Kidney (tissue), 14 donors: ENCODE results near the gene STX3. TPM values are rescaled to one million over a fixed set of nuclear protein-coding genes. Genes with fewer than 3 reads are reported as not detected.

ENCODE experiments used
- DNase-seq, 5 donors: peaks; one replicate each; pipeline ENCODE4 v3.0.0-alpha.2; 2013 to 2020
- FAIRE-seq: peaks from 2 replicates; lab custom pipeline; 2012; peaks lifted over from hg19 to GRCh38; lab: Jason Lieb, UNC
- H3K27ac ChIP-seq, 2 donors: one replicate each; pipeline ENCODE4 v1.7.0; 2013; ENCODE audit warnings: low read depth in 2 of 2, low read length in 2 of 2, inconsistent platforms in 1 of 2
- H3K27me3 ChIP-seq: one replicate; pipeline ENCODE4 v1.7.1; 2013; ENCODE audit warnings: low read length, inconsistent platforms; ENCODE audit not compliant: control insufficient read depth, insufficient read depth
- H3K36me3 ChIP-seq, 3 donors: one replicate each; pipeline versions ENCODE4 v1.7.0 to v1.7.1; 2013; ENCODE audit warnings: low read length in 3 of 3, control low read depth in 1 of 3, inconsistent platforms in 1 of 3; ENCODE audit not compliant: insufficient read depth in 3 of 3, control insufficient read depth in 2 of 3
- H3K4me1 ChIP-seq, 3 donors: one replicate each; pipeline versions ENCODE4 v1.7.0 to v1.7.1; 2013; ENCODE audit warnings: low read length in 3 of 3, inconsistent platforms in 1 of 3, low read depth in 1 of 3; ENCODE audit not compliant: control insufficient read depth in 2 of 3, insufficient read depth in 2 of 3
- H3K4me3 ChIP-seq, 3 donors: one replicate each; pipeline versions ENCODE4 v1.7.0 to v1.8.1; 2013; ENCODE audit warnings: low read length in 3 of 3, control low read depth in 1 of 3, inconsistent platforms in 1 of 3
- H3K9ac ChIP-seq, 3 donors: one replicate each; pipeline versions ENCODE4 v1.7.0 to v1.7.1; 2013; ENCODE audit warnings: low read length in 3 of 3, control low read depth in 1 of 3, inconsistent platforms in 1 of 3
- H3K9me3 ChIP-seq, 3 donors: one replicate each; pipeline versions ENCODE4 v1.7.0 to v1.7.1; 2013; ENCODE audit warnings: low read length in 3 of 3, control low read depth in 1 of 3, inconsistent platforms in 1 of 3; ENCODE audit not compliant: control insufficient read depth in 2 of 3, insufficient read depth in 1 of 3
- intact Hi-C: fragments of 100-400 bp; cut with DNase I; formaldehyde crosslinking; loops from one replicate; pipeline ENCODE4 v1.11.1; 2022
- polyA plus RNA-seq: library from polyadenylated mRNA; stranded (reverse); fragments of 350-450 nt; fragmentation: Illumina TruSeq; extraction: RNeasy Lipid Tissue Mini Kit (QIAGEN cat#74804); gene quantifications from one replicate; pipeline ENCODE4 v1.2.3, GENCODE V29; 2014; ENCODE audit warnings: low read depth, low replicate concordance; ENCODE audit not compliant: insufficient read depth
- total RNA-seq: library from RNA; stranded (reverse); fragmentation: NEBNext Ultra II Directional; extraction: Animal tissue kit (Norgen Biotek cat#: 25700); gene quantifications from one replicate; pipeline ENCODE4 v1.2.1, GENCODE V29; 2021
- TF ChIP-seq, protein P1 (sequence below): IDR thresholded peaks from 3 replicates; pipeline ENCODE4 v1.5.1; 2012; ENCODE audit warnings: mild to moderate bottlenecking, moderate library complexity, borderline replicate concordance; ENCODE audit not compliant: insufficient read depth; ENCODE audit errors: extremely low read depth
- donor health status: control.
- donor health status: control.
- donor health status: control.
- donor health status: control.
- donor health status: control.
- donor health status: DM: yes; HTN: yes; CAD: no.
- donor health status: Normal renal cell carcinoma (clear cell type).

The STX3 gene
- total and polyA plus RNA-seq, 2 donors from 2014 or later: 43.2 to 57.2 TPM

DNA sequence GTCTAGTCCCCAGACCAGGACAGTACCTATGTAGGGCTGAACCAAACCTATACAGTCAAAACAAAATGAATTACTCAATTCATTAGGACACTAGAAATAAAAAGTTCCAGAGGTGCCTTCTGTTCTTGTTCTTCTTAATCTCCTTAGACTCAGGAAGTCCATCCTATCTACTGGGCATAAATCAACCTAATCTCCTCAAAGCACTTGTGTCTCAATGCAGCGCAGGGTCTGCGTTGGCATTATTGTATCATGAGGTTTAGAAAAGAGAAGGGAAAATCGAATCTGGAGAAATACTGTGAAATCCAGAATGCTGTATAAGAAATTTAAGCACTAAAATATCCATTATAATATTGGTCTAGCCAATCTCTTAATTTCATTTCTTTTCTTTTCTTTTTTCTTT lies 39.1 kb upstream of the STX3 start:
- Histone ChIP-seq H3K27me3 (no peaks in the 10 kb centered on the region), H3K36me3 (no peaks in the 10 kb centered on the region), H3K4me1 (no peaks in the 10 kb centered on the region), H3K27ac (no peak overlapping the region), H3K9me3 (no peaks in the 10 kb centered on the region), H3K9ac (no peak overlapping the region), H3K4me3 (no peak overlapping the region)
- FAIRE-seq (no peak), DNase-seq (no peak)
- intact Hi-C loops: no loop called here
- TF ChIP-seq, protein P1, sequence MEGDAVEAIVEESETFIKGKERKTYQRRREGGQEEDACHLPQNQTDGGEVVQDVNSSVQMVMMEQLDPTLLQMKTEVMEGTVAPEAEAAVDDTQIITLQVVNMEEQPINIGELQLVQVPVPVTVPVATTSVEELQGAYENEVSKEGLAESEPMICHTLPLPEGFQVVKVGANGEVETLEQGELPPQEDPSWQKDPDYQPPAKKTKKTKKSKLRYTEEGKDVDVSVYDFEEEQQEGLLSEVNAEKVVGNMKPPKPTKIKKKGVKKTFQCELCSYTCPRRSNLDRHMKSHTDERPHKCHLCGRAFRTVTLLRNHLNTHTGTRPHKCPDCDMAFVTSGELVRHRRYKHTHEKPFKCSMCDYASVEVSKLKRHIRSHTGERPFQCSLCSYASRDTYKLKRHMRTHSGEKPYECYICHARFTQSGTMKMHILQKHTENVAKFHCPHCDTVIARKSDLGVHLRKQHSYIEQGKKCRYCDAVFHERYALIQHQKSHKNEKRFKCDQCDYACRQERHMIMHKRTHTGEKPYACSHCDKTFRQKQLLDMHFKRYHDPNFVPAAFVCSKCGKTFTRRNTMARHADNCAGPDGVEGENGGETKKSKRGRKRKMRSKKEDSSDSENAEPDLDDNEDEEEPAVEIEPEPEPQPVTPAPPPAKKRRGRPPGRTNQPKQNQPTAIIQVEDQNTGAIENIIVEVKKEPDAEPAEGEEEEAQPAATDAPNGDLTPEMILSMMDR: no peak

DNA sequence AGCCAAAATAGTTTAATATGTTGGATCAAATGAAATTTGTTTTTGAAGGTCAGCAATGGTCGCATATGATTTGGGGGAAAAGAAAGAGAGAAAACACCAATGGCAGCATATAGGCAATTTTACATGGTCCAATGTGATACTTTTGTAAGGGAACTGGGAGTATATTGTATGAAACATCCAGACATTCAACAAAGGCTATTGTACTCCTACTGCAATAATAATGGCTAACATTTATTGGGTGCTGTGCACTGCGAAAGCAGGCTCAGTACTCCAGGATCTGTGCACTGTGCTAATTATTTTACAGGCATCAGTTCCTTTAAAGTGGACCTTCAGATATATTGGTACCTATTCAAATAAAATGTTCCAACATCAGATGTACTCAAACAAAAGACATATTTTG lies 35.6 kb upstream of the STX3 start:
- intact Hi-C loops: no loop called here
- Histone ChIP-seq H3K9me3 (no peaks in the 10 kb centered on the region), H3K9ac (no peak overlapping the region), H3K27me3 (no peaks in the 10 kb centered on the region), H3K36me3 (no peaks in the 10 kb centered on the region), H3K27ac (no peak overlapping the region), H3K4me3 (no peak overlapping the region), H3K4me1 (no peaks in the 10 kb centered on the region)
- FAIRE-seq (no peak), DNase-seq (no peak)
- TF ChIP-seq, protein P1: no peak

DNA sequence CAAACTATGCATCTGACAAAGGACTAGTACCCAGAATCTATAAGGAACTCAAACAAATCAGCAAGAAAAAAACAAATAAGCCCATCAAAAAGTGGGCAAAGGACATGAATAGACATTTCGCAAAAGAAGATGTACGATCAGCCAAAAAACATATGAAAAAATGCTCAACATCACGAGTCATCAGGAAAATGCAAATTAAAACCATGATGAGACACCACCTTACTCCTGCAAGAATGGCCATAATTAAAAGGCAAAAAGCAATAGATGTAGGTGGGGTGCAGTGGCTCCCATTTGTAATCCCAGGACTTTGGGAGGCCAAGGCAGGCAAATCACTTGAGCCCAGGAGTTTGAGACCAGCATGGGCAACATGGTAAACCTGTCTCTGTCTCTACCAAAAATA lies 31.1 kb upstream of the STX3 start:
- no peak for DNase-seq
- no peak overlapping the region for H3K27ac ChIP-seq
- H3K36me3 ChIP-seq: no peaks in the 10 kb centered on the region
- intact Hi-C loops: no loop called here
- no peak overlapping the region for H3K4me3 ChIP-seq
- H3K9ac ChIP-seq: no peak overlapping the region
- no peaks in the 10 kb centered on the region for H3K4me1 ChIP-seq
- no peaks in the 10 kb centered on the region for H3K9me3 ChIP-seq
- H3K27me3 ChIP-seq: no peaks in the 10 kb centered on the region
- TF ChIP-seq, protein P1: no peak
- FAIRE-seq: no peak

DNA sequence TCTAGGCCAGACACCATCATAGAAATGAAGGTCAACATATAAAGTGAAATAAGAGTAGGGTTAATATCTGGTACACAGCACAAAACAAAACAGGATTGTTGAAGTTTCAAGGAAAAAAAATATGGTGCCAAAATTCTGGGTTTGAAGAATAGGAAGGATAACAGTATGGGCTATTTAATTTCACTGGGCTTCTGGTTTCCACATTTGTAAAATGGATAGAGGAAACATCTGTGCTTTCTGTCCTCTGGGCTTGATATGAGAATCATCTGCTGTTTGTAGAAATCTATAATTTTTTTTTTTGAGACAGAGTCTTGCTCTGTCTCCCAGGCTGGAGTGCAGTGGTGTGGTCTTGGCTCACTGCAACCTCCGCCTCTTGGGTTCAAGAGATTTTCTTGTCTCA lies 27.8 kb upstream of the STX3 start:
- Histone ChIP-seq H3K4me3 (no peak overlapping the region), H3K36me3 (no peaks in the 10 kb centered on the region), H3K4me1 (peaks cover 0 to 25% (median 11%) of the 10 kb centered on the region in 3 donors), H3K27me3 (no peaks in the 10 kb centered on the region), H3K9ac (no peak overlapping the region), H3K9me3 (no peaks in the 10 kb centered on the region), H3K27ac (no peak overlapping the region)
- FAIRE-seq: no peak
- intact Hi-C loops: no loop called here
- TF ChIP-seq, protein P1: no peak
- DNase-seq: no peak
